Activated CD8-positive, alpha-beta memory T cell treated with anti-CD3 and anti-CD28 coated beads, Interleukin-2, amount 50 U/mL, for 48 hours (primary cell): ENCODE data around the gene TNFAIP1.

Source experiments
- DNase-seq: peaks from one replicate; pipeline ENCODE4 v3.0.0-alpha.2; 2020

The TNFAIP1 gene

GRCh38 chr17:28372203-28372944 is 36.8 kb downstream of the TNFAIP1 start:
- no peak for DNase-seq

- no peak for DNase-seq
Observed at GRCh38 chr17:28372945-28373274, 37.3 kb downstream of the TNFAIP1 start.

- no peak for DNase-seq
Observed at GRCh38 chr17:28379814-28380801, 44.5 kb downstream of the TNFAIP1 start.

- DNase-seq: no peak
Observed at GRCh38 chr17:28381141-28381825, 45.7 kb downstream of the TNFAIP1 start.

GRCh38 chr17:28384281-28385036 is 48.9 kb downstream of the TNFAIP1 start:
- peak; percentile 83 for DNase-seq

DNA sequence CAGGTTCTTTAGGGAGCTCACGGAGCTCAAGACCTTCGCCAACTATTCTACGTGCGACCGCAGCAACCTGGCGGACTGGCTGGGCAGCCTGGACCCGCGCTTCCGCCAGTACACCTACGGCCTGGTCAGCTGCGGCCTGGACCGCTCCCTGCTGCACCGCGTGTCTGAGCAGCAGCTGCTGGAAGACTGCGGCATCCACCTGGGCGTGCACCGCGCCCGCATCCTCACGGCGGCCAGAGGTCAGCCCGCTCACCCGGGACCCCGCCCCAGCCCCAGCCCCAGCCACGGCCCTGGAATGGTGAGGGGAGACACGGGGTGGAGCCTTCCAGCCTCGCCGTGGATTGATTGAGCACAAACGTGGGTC is 49.5 kb downstream of the TNFAIP1 start:
- DNase-seq: no peak

DNA sequence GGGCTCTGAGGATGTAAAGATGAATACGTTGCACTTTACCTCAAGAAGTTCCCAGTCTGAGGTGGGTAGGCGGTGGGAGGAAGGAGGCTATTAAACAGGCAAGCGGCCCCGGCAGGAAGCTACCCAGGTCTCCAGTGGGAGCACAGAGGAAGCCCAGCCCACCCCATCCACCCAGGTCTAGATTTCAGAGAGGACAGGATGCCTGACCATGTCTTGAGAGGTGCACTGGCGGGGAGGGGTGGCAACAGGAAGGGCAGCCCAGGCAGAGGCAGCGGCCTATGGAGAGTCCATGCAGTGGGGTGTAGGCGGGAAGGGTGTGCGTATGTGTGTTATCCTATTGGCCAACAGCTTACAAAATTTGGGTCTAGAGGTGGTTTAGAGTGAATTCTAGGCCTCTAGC is 49.8 kb downstream of the TNFAIP1 start:
- no peak for DNase-seq

- no peak for DNase-seq
Observed at GRCh38 chr17:28386391-28386790, 50.8 kb downstream of the TNFAIP1 start.

- no peak for DNase-seq
Observed at GRCh38 chr17:28388106-28388505, 52.5 kb downstream of the TNFAIP1 start.

- DNase-seq: no peak
Observed at GRCh38 chr17:28390141-28390540, 54.6 kb downstream of the TNFAIP1 start.

- DNase-seq: no peak
Observed at GRCh38 chr17:28390563-28390962, 55.0 kb downstream of the TNFAIP1 start.

- DNase-seq: no peak
Observed at GRCh38 chr17:28390984-28391383, 55.4 kb downstream of the TNFAIP1 start.

GRCh38 chr17:28391401-28391800 is 55.8 kb downstream of the TNFAIP1 start:
- DNase-seq: no peak

DNA sequence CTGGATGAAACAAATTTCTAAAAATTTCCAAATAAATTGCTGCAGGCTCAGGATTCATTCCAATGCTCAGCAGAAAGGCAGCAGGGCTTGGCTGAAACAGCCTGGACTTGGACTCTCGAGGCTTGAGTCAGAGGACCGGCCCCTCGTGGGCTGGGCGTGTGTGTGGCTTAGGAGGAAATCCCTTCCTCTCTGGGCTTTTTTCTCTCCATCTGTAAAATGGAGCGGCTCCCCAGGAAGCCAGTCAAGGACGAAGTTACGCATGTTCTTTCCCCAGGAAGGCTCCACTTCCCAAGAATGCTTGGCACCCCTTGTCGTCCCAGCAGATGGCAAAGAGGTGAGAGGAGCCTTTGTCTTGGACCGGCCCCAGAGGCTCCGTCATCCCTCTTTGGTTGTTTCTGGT is 56.9 kb downstream of the TNFAIP1 start:
- DNase-seq: no peak

DNA sequence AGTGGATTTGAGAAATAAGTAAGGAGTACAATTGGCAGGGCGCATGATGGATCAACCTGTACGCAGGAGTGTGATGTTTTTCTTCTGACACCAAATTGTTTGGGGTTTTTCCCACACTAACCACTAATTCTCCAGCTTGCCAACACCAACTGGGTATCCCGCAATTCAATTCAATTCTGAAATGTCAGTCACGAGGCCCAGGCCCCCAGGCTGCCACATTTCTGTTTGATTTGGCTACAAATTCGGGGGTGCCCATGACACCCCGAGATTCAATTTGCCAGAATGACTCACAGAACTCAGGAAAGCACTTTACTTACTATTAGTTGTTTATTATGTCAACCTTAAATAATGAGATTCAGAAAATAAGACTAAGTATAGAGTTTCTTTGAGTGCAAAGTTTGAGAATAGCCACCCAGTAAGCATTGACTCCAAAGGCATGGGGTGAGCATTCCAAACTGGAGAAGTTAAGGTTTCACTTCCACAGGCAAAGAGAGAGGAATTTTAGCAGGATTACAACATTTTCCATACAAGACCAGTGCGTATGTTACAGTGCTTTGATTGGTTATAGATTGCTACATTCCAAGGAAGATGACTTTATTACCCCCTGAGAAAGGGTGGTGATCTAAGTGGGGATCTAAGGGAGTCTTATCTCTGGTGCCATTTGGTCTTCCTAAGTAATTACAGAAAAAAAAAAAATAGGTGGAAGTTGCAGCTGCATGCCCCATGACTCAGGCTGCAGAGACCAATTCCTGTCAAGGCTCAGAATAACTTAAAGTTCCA is 59.0 kb downstream of the TNFAIP1 start:
- DNase-seq: no peak

DNA sequence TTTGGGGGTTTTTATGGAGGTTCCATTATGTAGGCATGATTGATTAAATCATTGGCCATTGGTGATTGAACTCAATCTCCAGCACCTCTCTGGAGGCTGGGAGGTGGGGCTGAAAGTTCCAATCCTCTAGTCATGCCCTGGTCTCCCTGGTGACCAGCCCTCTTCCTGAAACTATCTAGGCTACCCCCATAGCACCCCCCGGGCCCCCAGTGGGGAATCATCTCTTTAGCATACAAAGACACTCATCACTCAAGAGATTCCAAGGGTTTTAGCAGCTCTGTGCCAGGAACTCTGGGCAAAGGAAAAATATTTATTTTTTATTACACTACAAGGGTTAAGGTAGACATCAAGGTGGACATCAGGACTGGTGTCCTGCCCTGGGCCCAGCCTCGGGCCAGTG is 59.9 kb downstream of the TNFAIP1 start:
- no peak for DNase-seq

- no peak for DNase-seq
Observed at GRCh38 chr17:28395968-28396367, 60.4 kb downstream of the TNFAIP1 start.
